K562 (cell line): Measurements from ENCODE around the gene EPHB1. TPM values are rescaled to one million over a fixed set of nuclear protein-coding genes. Genes with fewer than 3 reads are reported as not detected.
"Not testable (repeated sequence)": the region's sequence is repeated elsewhere in the genome, so short reads cannot be mapped to it uniquely, and the experiment has no call there.

ENCODE experiments used
- ATAC-seq: fragments of 200-7000 bp; cut with Tn5 transposase; 3 replicates; pipeline ENCODE4 v1.9.1; 2020; ENCODE audit warnings: moderate library complexity
- BruUV-seq: library from RNA; stranded (reverse); fragments of 400-500 nt; replicated peaks from 2 replicates; lab custom pipeline; 2021; lab: Mats Ljungman, UMichigan
- CTCF ChIA-PET: fragments of 300-600 bp; formaldehyde crosslinking; extraction: SDS; loops from one replicate; lab custom pipeline; 2021; ENCODE audit warnings: low intra/inter-chr PET ratio; lab: Yijun Ruan, JAX
- POLR2A ChIA-PET: fragments of 300-600, 350-650 bp; sonication (Branson Sonifier 250); formaldehyde crosslinking; extraction: SDS; loops from one replicate; lab custom pipeline; 2021; ENCODE audit warnings: antibody characterized with exemption, inconsistent platforms; lab: Yijun Ruan, JAX
- DNase-seq, 4 experiments: peaks; one replicate each; pipeline versions ENCODE4 v3.0.0 to v3.0.0-alpha.2; 2011 to 2018; ENCODE audit warnings: low spot score in 3 of 4, mixed read lengths in 3 of 4; ENCODE audit errors: extremely low read depth in 1 of 4
- FAIRE-seq: peaks from 2 replicates; lab custom pipeline; 2011; peaks lifted over from hg19 to GRCh38; lab: Jason Lieb, UNC
- H2AFZ ChIP-seq: 2 replicates; pipeline ENCODE4 v1.6.0; 2011; ENCODE audit warnings: low read depth, low read length, control low read depth, inconsistent platforms
- H3K27ac ChIP-seq: fragments of 200-600 bp; 3 replicates; pipeline ENCODE4 v1.8.0; 2011; ENCODE audit warnings: low read depth, mild to moderate bottlenecking, control low read depth, inconsistent platforms, low read length, moderate library complexity, mixed read lengths; ENCODE audit errors: extremely low read depth
- H3K27me3 ChIP-seq, 2 experiments: fragments of 300-600 bp in 1 of 2; 2 replicates in 1 of 2; 3 replicates in 1 of 2; pipeline versions ENCODE4 v1.6.0 to v1.8.0; 2011; ENCODE audit warnings: inconsistent platforms in 2 of 2, low read length in 2 of 2, mild to moderate bottlenecking in 1 of 2, mixed read lengths in 1 of 2, moderate library complexity in 1 of 2; ENCODE audit not compliant: control insufficient read depth in 2 of 2, insufficient read depth in 2 of 2
- H3K36me3 ChIP-seq: fragments of 300-600 bp; 3 replicates; pipeline ENCODE4 v1.8.0; 2011; ENCODE audit warnings: mild to moderate bottlenecking, low read length, inconsistent platforms; ENCODE audit not compliant: control insufficient read depth, insufficient read depth
- H3K4me1 ChIP-seq, 2 experiments: fragments of 200-600 bp in 1 of 2; replicated peaks in 1 of 2; 2 replicates in 1 of 2; 3 replicates in 1 of 2; pipeline versions ENCODE4 v1.5.1 to v1.8.0; 2011; ENCODE audit warnings: inconsistent platforms in 2 of 2, low read length in 2 of 2, mild to moderate bottlenecking in 1 of 2, mixed read lengths in 1 of 2, moderate library complexity in 1 of 2; ENCODE audit not compliant: control insufficient read depth in 2 of 2, insufficient read depth in 2 of 2
- H3K4me2 ChIP-seq: 2 replicates; pipeline ENCODE4 v1.6.1; 2011; ENCODE audit warnings: low read length, control low read depth, inconsistent platforms, mixed read lengths; ENCODE audit not compliant: insufficient read depth
- H3K4me3 ChIP-seq: fragments of 200-600 bp; sonication (generic), shearing (Covaris generic); 2 replicates; pipeline ENCODE4 v1.5.1; 2016; ENCODE audit warnings: control low read depth, inconsistent platforms
- H3K79me2 ChIP-seq: fragments of 200-600 bp; 3 replicates; pipeline ENCODE4 v1.8.0; 2011; ENCODE audit warnings: low read length, inconsistent platforms; ENCODE audit not compliant: control insufficient read depth, insufficient read depth
- H3K9ac ChIP-seq, 2 experiments: 2 replicates each; pipeline versions ENCODE4 v1.6.0 to v1.6.1; 2011; ENCODE audit warnings: low read depth in 2 of 2, low read length in 2 of 2, control low read depth in 1 of 2, inconsistent platforms in 1 of 2, mild to moderate bottlenecking in 1 of 2, mixed read lengths in 1 of 2; ENCODE audit not compliant: insufficient read depth in 1 of 2
- H3K9me1 ChIP-seq: one replicate; pipeline ENCODE4 v1.6.0; 2011; ENCODE audit warnings: inconsistent platforms, mild to moderate bottlenecking, low read length, moderate library complexity; ENCODE audit not compliant: control insufficient read depth, insufficient read depth
- H3K9me3 ChIP-seq: replicated peaks from 2 replicates; pipeline ENCODE4 v1.5.1; 2011; ENCODE audit warnings: low read depth, low read length, inconsistent platforms; ENCODE audit not compliant: control insufficient read depth, insufficient read depth
- H4K20me1 ChIP-seq: replicated peaks from 2 replicates; pipeline ENCODE4 v1.6.1; 2011; ENCODE audit warnings: low read length, inconsistent platforms, mixed read lengths; ENCODE audit not compliant: control insufficient read depth, insufficient read depth
- BCOR ChIP-seq: fragments of 450-650 bp; IDR thresholded peaks from 2 replicates; pipeline ENCODE4 v1.6.1; 2016
- CBX5 ChIP-seq: IDR thresholded peaks from 2 replicates; pipeline ENCODE4 v1.6.1; 2014; ENCODE audit warnings: low read depth, borderline replicate concordance
- IRF1 ChIP-seq: sonication (generic); formaldehyde crosslinking; IDR thresholded peaks from 2 replicates; pipeline ENCODE4 v1.8.0; 2022; ENCODE audit warnings: missing genetic modification reagents, mild to moderate bottlenecking, borderline replicate concordance
- MCM5 ChIP-seq: fragments of 450-650 bp; IDR thresholded peaks from 2 replicates; pipeline ENCODE4 v1.6.1; 2016; ENCODE audit warnings: low read depth
- MECOM ChIP-seq: fragments of 250-450 bp; sonication (Bioruptor Pico); IDR thresholded peaks from 2 replicates; pipeline ENCODE4 v1.8.0; 2022; ENCODE audit warnings: inconsistent platforms
- NFYB ChIP-seq: IDR thresholded peaks from 2 replicates; pipeline ENCODE4 v1.6.1; 2011; ENCODE audit warnings: mild to moderate bottlenecking, moderate library complexity; ENCODE audit not compliant: insufficient read length; ENCODE audit errors: extremely low read depth
- PML ChIP-seq: IDR thresholded peaks from 2 replicates; pipeline ENCODE4 v1.6.1; 2012; ENCODE audit warnings: low read length, inconsistent platforms
- SREBF1 ChIP-seq: fragments of 150-350 bp; IDR thresholded peaks from 2 replicates; pipeline ENCODE4 v1.6.1; 2014; ENCODE audit warnings: antibody characterized with exemption, low read depth, low read length, borderline replicate concordance
- TAF9B ChIP-seq: fragments of 450-650 bp; IDR thresholded peaks from 2 replicates; pipeline ENCODE4 v1.6.1; 2018; ENCODE audit warnings: mild to moderate bottlenecking; ENCODE audit not compliant: partially characterized antibody
- TCF7 ChIP-seq: sonication (generic); IDR thresholded peaks from 2 replicates; pipeline ENCODE4 v1.6.1; 2016; ENCODE audit warnings: antibody characterized with exemption, borderline replicate concordance
- ZBTB49 ChIP-seq: sonication (generic); formaldehyde crosslinking; IDR thresholded peaks from 2 replicates; pipeline ENCODE4 v1.8.0; 2022; ENCODE audit warnings: missing genetic modification reagents, mild to moderate bottlenecking, borderline replicate concordance
- ZNF184 ChIP-seq: sonication (generic); formaldehyde crosslinking; IDR thresholded peaks from 2 replicates; pipeline ENCODE4 v1.5.0; 2020; ENCODE audit warnings: missing genetic modification reagents
- ZNF316 ChIP-seq: fragments of 450-650 bp; IDR thresholded peaks from 2 replicates; pipeline ENCODE4 v1.6.1; 2016
- WGBS: fragments of 100-300 bp; shearing (Covaris generic); methylation state at CpG from one replicate; pipeline ENCODE4 v1.1.6; 2016; ENCODE audit warnings: low coverage, mixed read lengths; ENCODE audit not compliant: insufficient coverage; ENCODE audit errors: missing lambda C conversion rate; 5-methylcytosine and 5-hydroxymethylcytosine counted together
- in situ Hi-C: fragments of 300-500 bp; cut with MboI; formaldehyde crosslinking; loops from 4 replicates; pipeline ENCODE4 v1.15.0; 2018; ENCODE audit warnings: inconsistent platforms, mixed read lengths
- intact Hi-C: fragments of 100-400 bp; cut with micrococcal nuclease; formaldehyde crosslinking; loops from 2 replicates; pipeline ENCODE4 v1.14.2; 2022
- polyA plus RNA-seq, 8 experiments: library from polyadenylated mRNA; depleted of rRNA in 4 of 8; stranded (reverse) in 5 of 8; unstranded in 3 of 8; fragments of >200 nt; fragmentation: Nextera tagmentation in 2 of 8; fragmentation: Illumina TruSeq in 1 of 8; extraction: Ambion mirVana in 2 of 8; extraction: Trizol in 1 of 8; gene quantifications; 2 replicates each; pipeline versions ENCODE4 v1.2.1 to v1.2.3, GENCODE V29; 2011 to 2014; ENCODE audit warnings: inconsistent platforms in 1 of 8, missing spikeins in 1 of 8
- total RNA-seq, 7 experiments: library from RNA; depleted of rRNA in 6 of 7; stranded (reverse); fragments of >200 nt in 6 of 7; fragmentation: Illumina TruSeq in 2 of 7; extraction: Trizol in 2 of 7; gene quantifications; 2 replicates each; pipeline versions ENCODE4 v1.2.1 to v1.2.3, GENCODE V29; 2011 to 2021; ENCODE audit warnings: low replicate concordance in 1 of 7

The EPHB1 gene
- total and polyA plus RNA-seq, 9 of the 15 experiments (the other 6 are each of a cell fraction or from before 2014, with no cell fraction given), result 0.29 TPM; not detected in 8

GRCh38 chr3:134788283-134788682 is 6.8 kb upstream of the EPHB1 start:
- FAIRE-seq, result not testable (repeated sequence)

GRCh38 chr3:134790065-134790464 is 5.0 kb upstream of the EPHB1 start:
- no peak overlapping the region for H3K9ac ChIP-seq
- no peaks in the 10 kb centered on the region for H3K27me3 ChIP-seq
- ChIA-PET CTCF (no interaction called here), POLR2A (no interaction called here)
- TF ChIP-seq ZBTB49, result no peak
- TF ChIP-seq MECOM (CRISPR knock-in tag), result no peak
- no peak for TF ChIP-seq TCF7
- TF ChIP-seq ZNF316, result no peak
- no peak for TF ChIP-seq NFYB
- TF ChIP-seq BCOR, result no peak
- no peak for TF ChIP-seq IRF1 (CRISPR knock-in tag)
- no peak for TF ChIP-seq CBX5
- TF ChIP-seq TAF9B, result no peak
- TF ChIP-seq PML, result no peak
- no peak for TF ChIP-seq ZNF184 (CRISPR knock-in tag)
- TF ChIP-seq MCM5, result no peak
- TF ChIP-seq SREBF1, result no peak
- DNase-seq (no peak), FAIRE-seq (no peak), ATAC-seq (no peak)
- no peak overlapping the region for H2AFZ ChIP-seq
- no peaks in the 10 kb centered on the region for H3K79me2 ChIP-seq
- in situ Hi-C loops, result loop anchor here (25.0 kb wide), 1 partner anchor 1097 kb away; no protein-coding TSS in a partner anchor
- no peaks in the 10 kb centered on the region for H3K36me3 ChIP-seq
- no peaks in the 10 kb centered on the region for H3K9me3 ChIP-seq
- no peaks in the 10 kb centered on the region for H4K20me1 ChIP-seq
- H3K4me1 ChIP-seq, result peaks cover 0 to 3% of the 10 kb centered on the region in 2 experiments; a peak in 2 of 5 replicates
- intact Hi-C loops, result loop anchor here (10.0 kb wide), 3 partner anchors 455 to 1255 kb away; no protein-coding TSS in a partner anchor
- no peaks in the 10 kb centered on the region for H3K9me1 ChIP-seq
- WGBS, result 4% methylated on average over 2 of the region's 2 CpGs
- H3K4me3 ChIP-seq, result no peak overlapping the region
- H3K4me2 ChIP-seq, result no peak overlapping the region
- no TSS peak for BruUV-seq
- H3K27ac ChIP-seq, result no peak overlapping the region

More at GRCh38 chr3:134788283-134788682, 6.8 kb upstream of the EPHB1 start:
- H3K27me3 ChIP-seq, H3K36me3 ChIP-seq, CTCF ChIA-PET, POLR2A ChIA-PET, DNase-seq, H4K20me1 ChIP-seq, H3K4me2 ChIP-seq, H3K9me1 ChIP-seq, H3K9ac ChIP-seq, H3K9me3 ChIP-seq, H3K4me1 ChIP-seq, ATAC-seq, H3K4me3 ChIP-seq, H3K79me2 ChIP-seq, intact Hi-C loops, BruUV-seq, H2AFZ ChIP-seq, H3K27ac ChIP-seq: not testable (repeated sequence)
- in situ Hi-C loops, result loop anchor here (25.0 kb wide), 1 partner anchor 1099 kb away; no protein-coding TSS in a partner anchor
- whole genome bisulfite sequencing, result 0% methylated on average over 3 of the region's 4 CpGs
